SKM-1 (cell line): ENCODE measurements around the gene ZNF239.
"Not testable (repeated sequence)": the region's sequence is repeated elsewhere in the genome, so short reads cannot be mapped to it uniquely, and the experiment has no call there.

Experiments
- DNase-seq: peaks from one replicate; lab custom pipeline; 2025; ENCODE audit not compliant: unreplicated experiment; lab: John Stamatoyannopoulos, UW

Gene ZNF239

DNA sequence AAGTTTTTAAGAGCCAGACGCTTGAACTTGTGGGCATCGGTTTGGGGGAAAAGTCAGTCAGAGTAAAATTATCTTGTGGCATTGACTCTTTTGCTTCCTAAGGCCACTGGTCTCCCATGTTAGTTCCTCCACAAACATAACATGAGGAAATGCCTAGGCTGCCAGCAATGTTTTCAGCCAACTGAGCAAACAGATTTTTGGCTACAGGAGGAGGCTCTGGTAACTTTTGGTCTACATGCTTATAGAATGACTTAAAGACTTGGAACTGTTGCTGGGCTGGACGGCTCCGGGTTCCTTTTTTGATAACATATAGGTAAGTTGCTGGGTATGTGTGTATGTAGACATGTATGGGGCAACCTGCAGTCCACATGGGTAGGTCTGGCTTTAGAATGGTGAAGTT is 9.6 kb upstream of the ZNF239 start:
- DNase-seq, result no peak

DNA sequence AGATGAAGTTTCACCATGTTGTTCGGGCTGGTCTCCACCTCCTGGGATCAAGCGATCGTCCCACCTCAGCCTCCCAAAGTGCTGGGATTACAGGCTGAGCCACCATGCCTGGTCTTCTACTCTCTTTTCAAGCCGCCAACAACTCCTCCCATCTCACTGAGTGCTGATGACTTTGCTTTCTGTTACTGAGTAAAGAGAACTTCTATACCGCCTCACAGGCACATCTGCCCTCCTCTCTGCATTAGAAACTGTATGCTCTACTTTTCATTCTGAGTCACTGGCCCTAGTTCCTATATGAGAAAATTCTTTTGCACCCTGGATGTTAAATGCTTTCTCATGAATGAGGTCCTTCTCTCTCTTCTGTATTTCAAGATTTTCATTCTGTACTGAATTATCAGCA is 2.2 kb upstream of the ZNF239 start:
- no peak for DNase-seq

DNA sequence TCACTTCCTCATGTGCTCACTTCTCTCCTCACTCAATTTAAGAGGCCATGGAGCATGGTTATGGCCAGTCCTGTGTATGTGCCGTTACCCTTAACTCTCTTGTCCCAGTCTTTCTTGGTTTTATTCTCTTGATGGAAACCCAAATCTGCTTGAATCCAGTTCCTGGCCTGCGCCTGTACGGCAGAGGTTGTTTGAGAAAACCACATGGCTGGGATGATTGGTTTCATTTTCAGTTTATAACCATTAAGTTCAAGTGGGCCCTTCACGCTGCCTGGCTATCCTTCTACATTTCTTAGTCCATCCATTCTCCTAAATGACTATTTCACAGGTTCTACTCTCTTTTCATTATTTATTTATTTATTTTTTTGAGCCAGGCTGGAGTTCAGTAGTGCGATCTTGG is 1.6 kb upstream of the ZNF239 start:
- no peak for DNase-seq

DNA sequence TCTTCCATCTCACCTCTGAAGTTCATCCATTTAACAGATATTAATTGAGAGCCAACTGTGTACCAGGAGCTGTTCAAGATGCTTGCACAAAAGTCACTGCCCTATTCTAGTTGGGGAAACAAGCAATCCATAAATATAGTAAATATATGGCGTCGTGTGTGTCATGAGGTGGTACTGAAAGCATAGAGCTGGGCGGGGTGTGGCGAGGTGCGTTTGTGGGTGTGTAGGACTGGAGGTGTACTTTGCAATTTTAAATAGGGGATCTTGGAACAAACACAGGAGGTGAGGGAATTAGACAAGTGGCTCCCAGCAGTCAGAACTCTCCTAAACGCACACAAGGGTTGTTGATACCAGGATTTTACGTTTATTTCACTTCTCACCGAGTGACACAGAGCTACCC is 490 bp upstream of the ZNF239 start:
- no peak for DNase-seq

DNA sequence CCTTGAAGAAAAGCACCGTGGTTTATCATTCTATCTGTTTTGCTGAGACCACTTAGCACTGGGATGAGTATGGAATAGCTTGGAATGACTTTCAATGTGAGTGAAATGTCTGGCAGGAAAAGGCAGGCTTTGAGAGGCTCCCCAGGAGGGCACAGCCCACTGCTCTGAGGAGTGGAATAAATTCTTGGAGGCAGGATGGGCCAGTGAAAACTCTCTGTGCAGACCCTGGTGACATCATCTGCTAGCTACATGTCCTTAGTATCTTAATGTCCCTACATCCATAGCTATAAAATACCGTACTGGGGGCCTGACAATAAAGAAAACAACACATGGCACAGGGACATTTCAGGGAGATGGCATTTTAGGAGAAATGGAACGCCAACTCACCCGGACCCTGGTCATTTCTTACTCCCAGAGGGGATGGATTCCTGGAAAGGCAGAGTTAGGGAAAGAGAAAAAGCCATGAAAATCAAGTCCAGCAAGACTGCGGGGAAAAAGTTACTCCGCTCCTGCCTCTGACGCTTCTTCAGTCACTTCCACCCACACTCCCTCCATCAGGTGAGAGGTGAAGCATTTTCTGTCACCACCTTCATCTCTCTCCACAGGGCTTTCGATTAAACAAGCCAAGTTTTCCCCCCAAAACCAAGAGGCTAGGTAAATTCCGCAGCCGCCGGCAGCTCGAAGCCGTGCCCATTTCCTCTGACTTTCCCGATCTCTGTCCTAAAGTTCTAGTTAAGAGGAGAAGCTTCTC is 991 bp downstream of the ZNF239 start:
- no peak for DNase-seq

DNA sequence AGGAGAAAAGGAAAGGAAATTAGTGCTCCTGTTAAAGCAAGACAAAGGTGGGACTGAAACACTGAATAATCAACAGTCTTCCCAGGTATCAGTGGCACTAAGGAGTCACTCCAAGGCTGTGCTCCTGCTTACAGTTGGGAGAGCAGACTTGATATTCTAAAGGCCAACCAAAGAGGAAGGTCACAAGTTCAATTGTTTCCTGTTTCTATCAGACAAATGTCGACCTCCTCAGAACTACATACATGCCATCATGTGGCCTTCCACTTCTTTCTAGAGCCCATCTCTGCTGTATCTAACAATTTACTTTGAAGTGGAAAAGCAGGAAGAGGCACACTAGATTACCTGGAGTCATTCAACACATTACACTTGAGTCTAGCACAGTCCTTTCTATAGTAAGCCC is 3.4 kb downstream of the ZNF239 start:
- no peak for DNase-seq

DNA sequence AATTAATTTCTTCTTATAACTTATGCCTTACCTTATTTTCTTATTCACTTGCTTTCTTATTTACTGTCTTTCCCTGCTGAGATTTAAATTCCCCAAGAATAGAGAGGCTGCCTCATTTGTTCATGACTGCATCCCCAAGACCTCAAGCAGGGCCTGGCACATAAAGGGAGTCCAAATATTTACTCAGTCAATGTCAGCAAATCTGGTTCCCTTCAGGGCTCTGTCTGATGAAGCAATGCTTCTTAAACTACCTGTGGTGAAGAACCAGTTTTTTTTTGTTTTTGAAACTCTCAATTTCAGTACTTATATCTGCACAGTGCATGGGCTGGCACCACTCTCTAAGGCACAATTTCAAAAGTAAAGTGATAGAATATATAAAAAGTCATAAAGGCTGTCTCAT is 4.7 kb downstream of the ZNF239 start:
- no peak for DNase-seq

DNA sequence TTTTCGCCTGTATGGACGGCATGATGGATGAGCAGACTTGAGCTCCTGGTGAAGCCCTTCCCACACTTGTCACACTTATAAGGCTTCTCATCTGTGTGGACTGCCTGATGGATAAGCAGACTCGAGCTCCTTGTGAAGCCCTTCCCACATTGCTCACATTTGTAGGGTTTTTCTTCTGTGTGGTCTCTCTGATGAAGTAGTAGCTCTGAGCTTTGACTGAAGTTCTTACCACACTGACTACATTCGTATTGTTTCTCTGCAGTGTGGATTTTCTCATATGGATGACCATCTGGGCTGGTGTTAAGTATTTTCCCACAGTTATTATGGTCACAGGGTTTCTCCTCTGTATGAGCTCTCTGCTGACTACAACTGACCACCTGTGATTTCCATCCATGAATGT is 17.2 kb downstream of the ZNF239 start:
- DNase-seq, result no peak

DNA sequence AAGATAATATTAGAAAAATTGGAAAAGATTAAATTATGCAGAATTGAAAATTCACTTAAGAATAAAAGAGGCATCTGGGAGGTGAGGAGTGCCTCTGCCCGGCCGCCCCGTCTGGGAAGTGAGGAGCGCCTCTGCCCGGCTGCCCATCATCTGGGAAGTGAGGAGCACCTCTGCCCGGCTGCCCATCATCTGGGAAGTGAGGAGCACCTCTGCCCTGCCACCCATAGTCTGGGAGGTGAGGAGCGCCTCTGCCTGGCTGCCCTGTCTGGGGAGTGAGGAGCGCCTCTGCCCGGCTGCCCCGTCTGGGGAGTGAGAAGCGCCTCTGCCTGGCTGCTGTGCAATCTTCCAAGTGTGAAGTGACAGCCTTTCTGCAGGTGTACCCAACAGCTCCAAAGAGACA is 30.7 kb downstream of the ZNF239 start:
- DNase-seq, result not testable (repeated sequence)

DNA sequence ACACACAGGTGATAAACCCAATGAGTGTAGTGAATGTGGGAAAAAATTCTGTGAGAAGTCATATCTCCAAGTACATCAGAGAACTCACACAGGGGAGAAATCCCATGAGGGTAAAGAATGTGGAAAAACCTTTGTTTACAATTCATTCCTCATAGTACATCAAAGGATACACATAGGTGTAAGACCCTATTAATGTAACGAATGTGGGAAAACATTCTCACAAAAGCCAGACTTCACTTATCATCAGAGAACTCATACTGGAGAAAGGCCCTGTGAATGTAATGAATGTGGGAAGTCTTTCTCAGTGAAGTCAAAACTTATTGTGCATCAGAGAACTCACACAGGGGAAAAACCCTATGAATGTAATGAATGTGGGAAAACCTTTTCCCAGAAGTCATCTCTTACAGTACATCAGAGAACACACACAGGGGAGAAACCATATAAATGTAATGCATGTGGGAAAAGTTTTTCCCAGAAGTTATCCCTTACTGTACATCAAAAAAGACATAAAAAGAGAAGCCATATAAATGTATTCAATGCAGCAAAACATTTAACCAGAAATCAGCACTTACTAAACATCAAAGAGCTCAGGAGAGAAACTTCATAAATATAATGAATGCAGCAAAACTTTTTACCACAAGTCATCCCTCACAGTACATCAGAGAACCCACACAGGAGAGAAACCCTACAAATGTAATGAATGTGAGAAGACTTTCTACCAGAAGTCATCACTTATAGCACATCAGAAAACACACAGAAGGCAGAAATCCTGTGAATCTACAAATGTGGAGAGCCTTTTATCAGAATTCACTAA is 49.8 kb downstream of the ZNF239 start:
- DNase-seq, result no peak
